OCI-LY1 (cell line): ENCODE data around the gene FAM168A.

ENCODE experiments used
- EZH2 ChIP-seq: fragments of 200-600 bp; sonication (generic), shearing (Covaris generic); IDR thresholded peaks from 2 replicates; pipeline ENCODE4 v1.8.0; 2017; ENCODE audit warnings: borderline replicate concordance, mixed run types, mild to moderate bottlenecking, antibody characterized with exemption, low read length, moderate library complexity, mixed read lengths
- TF ChIP-seq, protein P1 (sequence below): fragments of 200-600 bp; sonication (generic), shearing (Covaris generic); IDR thresholded peaks from 2 replicates; pipeline ENCODE4 v1.5.1; 2017; ENCODE audit warnings: mild to moderate bottlenecking, antibody characterized with exemption, low read length, moderate library complexity, mixed read lengths

DNA sequence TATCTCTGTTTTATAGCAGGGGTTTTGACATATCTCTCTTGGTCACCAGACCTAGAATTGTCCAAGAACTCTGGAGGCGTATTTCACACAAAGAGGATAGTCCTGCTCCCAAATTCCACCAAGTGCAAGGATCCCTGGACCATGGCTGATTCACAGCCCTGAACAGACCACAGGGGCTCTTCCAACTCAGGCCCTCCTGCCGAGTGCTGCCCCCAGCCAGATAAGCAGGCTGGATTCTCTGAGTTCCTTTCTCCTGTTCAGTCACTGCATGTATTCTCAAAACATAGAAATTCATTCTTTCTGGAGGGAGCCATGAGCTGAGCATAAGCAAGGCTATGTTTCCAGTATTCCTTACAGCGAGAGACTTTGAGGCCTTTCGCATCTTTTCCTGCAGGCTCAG is 35.1 kb upstream of the FAM168A start:
- TF ChIP-seq, protein P1, sequence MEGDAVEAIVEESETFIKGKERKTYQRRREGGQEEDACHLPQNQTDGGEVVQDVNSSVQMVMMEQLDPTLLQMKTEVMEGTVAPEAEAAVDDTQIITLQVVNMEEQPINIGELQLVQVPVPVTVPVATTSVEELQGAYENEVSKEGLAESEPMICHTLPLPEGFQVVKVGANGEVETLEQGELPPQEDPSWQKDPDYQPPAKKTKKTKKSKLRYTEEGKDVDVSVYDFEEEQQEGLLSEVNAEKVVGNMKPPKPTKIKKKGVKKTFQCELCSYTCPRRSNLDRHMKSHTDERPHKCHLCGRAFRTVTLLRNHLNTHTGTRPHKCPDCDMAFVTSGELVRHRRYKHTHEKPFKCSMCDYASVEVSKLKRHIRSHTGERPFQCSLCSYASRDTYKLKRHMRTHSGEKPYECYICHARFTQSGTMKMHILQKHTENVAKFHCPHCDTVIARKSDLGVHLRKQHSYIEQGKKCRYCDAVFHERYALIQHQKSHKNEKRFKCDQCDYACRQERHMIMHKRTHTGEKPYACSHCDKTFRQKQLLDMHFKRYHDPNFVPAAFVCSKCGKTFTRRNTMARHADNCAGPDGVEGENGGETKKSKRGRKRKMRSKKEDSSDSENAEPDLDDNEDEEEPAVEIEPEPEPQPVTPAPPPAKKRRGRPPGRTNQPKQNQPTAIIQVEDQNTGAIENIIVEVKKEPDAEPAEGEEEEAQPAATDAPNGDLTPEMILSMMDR: no peak
- no peak for TF ChIP-seq EZH2
